H9 (cell line): ENCODE results near the gene ENGASE. TPM values are rescaled to one million over a fixed set of nuclear protein-coding genes. Genes with fewer than 3 reads are reported as not detected.

Experiments used
- DNase-seq: peaks from one replicate; pipeline ENCODE4 v3.0.0-alpha.2; 2017
- H2AFZ ChIP-seq: one replicate; pipeline ENCODE4 v1.6.1; 2013; ENCODE audit warnings: mild to moderate bottlenecking, low read length, control low read depth, moderate library complexity
- H2AK5ac ChIP-seq: 2 replicates; pipeline ENCODE4 v1.6.1; 2013; ENCODE audit warnings: low read length, control low read depth, mixed read lengths; ENCODE audit not compliant: insufficient read length
- H2BK120ac ChIP-seq: one replicate; pipeline ENCODE4 v1.6.1; 2013; ENCODE audit warnings: low read depth, mild to moderate bottlenecking, low read length, control low read depth, inconsistent platforms; ENCODE audit not compliant: poor library complexity, severe bottlenecking
- H2BK12ac ChIP-seq: 2 replicates; pipeline ENCODE4 v1.6.1; 2013; ENCODE audit warnings: low read length, control low read depth, mixed read lengths, low read depth; ENCODE audit not compliant: insufficient read length
- H2BK15ac ChIP-seq: 2 replicates; pipeline ENCODE4 v1.6.1; 2013; ENCODE audit warnings: low read depth, low read length, control low read depth
- H2BK20ac ChIP-seq: one replicate; pipeline ENCODE4 v1.6.1; 2013; ENCODE audit warnings: low read depth, mild to moderate bottlenecking, low read length, control low read depth, inconsistent platforms; ENCODE audit not compliant: poor library complexity, severe bottlenecking
- H2BK5ac ChIP-seq: 2 replicates; pipeline ENCODE4 v1.6.1; 2013; ENCODE audit warnings: low read length, control low read depth, mixed read lengths; ENCODE audit not compliant: insufficient read length
- H3K14ac ChIP-seq: 2 replicates; pipeline ENCODE4 v1.6.1; 2013; ENCODE audit warnings: low read length, control low read depth; ENCODE audit not compliant: insufficient read depth
- H3K18ac ChIP-seq: 2 replicates; pipeline ENCODE4 v1.6.1; 2013; ENCODE audit warnings: low read depth, mild to moderate bottlenecking, mixed read lengths, low read length, control low read depth; ENCODE audit not compliant: insufficient read length
- H3K23ac ChIP-seq: 2 replicates; pipeline ENCODE4 v1.6.1; 2013; ENCODE audit warnings: low read length, control low read depth, mixed read lengths, low read depth; ENCODE audit not compliant: insufficient read length
- H3K23me2 ChIP-seq: 2 replicates; pipeline ENCODE4 v1.6.1; 2013; ENCODE audit warnings: low read depth, mild to moderate bottlenecking, mixed read lengths, low read length, control low read depth; ENCODE audit not compliant: insufficient read length, poor library complexity, severe bottlenecking
- H3K27ac ChIP-seq: 2 replicates; pipeline ENCODE4 v1.5.1; 2013; ENCODE audit warnings: low read length, control low read depth, mixed read lengths, low read depth; ENCODE audit not compliant: insufficient read length
- H3K27me3 ChIP-seq: 2 replicates; pipeline ENCODE4 v1.6.1; 2013; ENCODE audit warnings: low read length, control low read depth, inconsistent platforms; ENCODE audit not compliant: insufficient read depth
- H3K4ac ChIP-seq: 2 replicates; pipeline ENCODE4 v1.6.1; 2013; ENCODE audit warnings: low read depth, mild to moderate bottlenecking, control low read depth, inconsistent platforms, low read length, moderate library complexity
- H3K4me1 ChIP-seq: 2 replicates; pipeline ENCODE4 v1.6.1; 2013; ENCODE audit warnings: low read length, control low read depth, inconsistent platforms; ENCODE audit not compliant: insufficient read depth
- H3K4me2 ChIP-seq: 2 replicates; pipeline ENCODE4 v1.6.1; 2013; ENCODE audit warnings: low read length, control low read depth, mixed read lengths; ENCODE audit not compliant: insufficient read length, insufficient read depth
- H3K56ac ChIP-seq: 2 replicates; pipeline ENCODE4 v1.6.1; 2013; ENCODE audit warnings: low read depth, mild to moderate bottlenecking, mixed read lengths, low read length, control low read depth; ENCODE audit not compliant: insufficient read length
- H3K79me1 ChIP-seq: 2 replicates; pipeline ENCODE4 v1.6.1; 2013; ENCODE audit warnings: low read depth, mild to moderate bottlenecking, moderate library complexity, low read length, control low read depth, inconsistent platforms; ENCODE audit not compliant: insufficient read depth, poor library complexity, severe bottlenecking
- H3K79me2 ChIP-seq: 2 replicates; pipeline ENCODE4 v1.6.1; 2013; ENCODE audit warnings: low read length, control low read depth, inconsistent platforms; ENCODE audit not compliant: insufficient read depth
- H3K9ac ChIP-seq: 2 replicates; pipeline ENCODE4 v1.6.1; 2013; ENCODE audit warnings: low read length, control low read depth, mixed read lengths; ENCODE audit not compliant: insufficient read length; ENCODE audit errors: extremely low read depth
- H3K9me3 ChIP-seq: one replicate; pipeline ENCODE4 v1.6.1; 2013; ENCODE audit warnings: low read depth, low read length, inconsistent platforms; ENCODE audit not compliant: control insufficient read depth
- H3T11ph ChIP-seq: one replicate; pipeline ENCODE4 v1.6.1; 2013; ENCODE audit warnings: mild to moderate bottlenecking, low read length, control low read depth, inconsistent platforms
- H4K20me1 ChIP-seq: one replicate; pipeline ENCODE4 v1.6.1; 2013; ENCODE audit not compliant: control insufficient read depth, insufficient read length, insufficient read depth
- H4K5ac ChIP-seq: 2 replicates; pipeline ENCODE4 v1.6.1; 2013; ENCODE audit warnings: low read depth, mild to moderate bottlenecking, mixed read lengths, low read length, control low read depth; ENCODE audit not compliant: insufficient read length
- H4K8ac ChIP-seq: replicated peaks from 2 replicates; pipeline ENCODE4 v1.6.1; 2013; ENCODE audit warnings: low read length, control low read depth, mixed read lengths, low read depth; ENCODE audit not compliant: insufficient read length
- H4K91ac ChIP-seq: 2 replicates; pipeline ENCODE4 v1.6.1; 2013; ENCODE audit warnings: low read depth, mild to moderate bottlenecking, moderate library complexity, mixed read lengths, low read length, control low read depth; ENCODE audit not compliant: insufficient read length
- H3K27ac Mint-ChIP-seq, 3 experiments: 2 replicates in 2 of 3; 3 replicates in 1 of 3; pipeline ENCODE4 v1.8.0; 2020 to 2021; ENCODE audit warnings: mixed read lengths in 3 of 3, mild to moderate bottlenecking in 1 of 3, moderate library complexity in 1 of 3
- H3K27me3 Mint-ChIP-seq: 2 replicates; pipeline ENCODE4 v1.8.0; 2021; ENCODE audit warnings: low read depth, mild to moderate bottlenecking, moderate library complexity, mixed read lengths
- H3K36me3 Mint-ChIP-seq, 3 experiments: 2 replicates in 2 of 3; 3 replicates in 1 of 3; pipeline ENCODE4 v1.8.0; 2020 to 2021; ENCODE audit warnings: low read depth in 3 of 3, mixed read lengths in 3 of 3; ENCODE audit not compliant: insufficient read depth in 1 of 3
- H3K4me1 Mint-ChIP-seq, 2 experiments: 2 replicates each; pipeline ENCODE4 v1.8.0; 2020; ENCODE audit warnings: mixed read lengths in 2 of 2
- H3K4me3 Mint-ChIP-seq, 2 experiments: 2 replicates in 1 of 2; 3 replicates in 1 of 2; pipeline ENCODE4 v1.8.0; 2020 to 2021; ENCODE audit warnings: mild to moderate bottlenecking in 2 of 2, mixed read lengths in 2 of 2, moderate library complexity in 1 of 2
- H3K9me3 Mint-ChIP-seq, 2 experiments: 2 replicates in 1 of 2; 3 replicates in 1 of 2; pipeline ENCODE4 v1.8.0; 2020; ENCODE audit warnings: mild to moderate bottlenecking in 2 of 2, mixed read lengths in 2 of 2, moderate library complexity in 1 of 2
- WGBS: extraction: QIAGEN DNeasy Blood & Tissue Kit; methylation state at CpG from one replicate; pipeline ENCODE4 v1.1.7; 2013; ENCODE audit warnings: missing lambda C conversion rate, low lambda C conversion rate, mixed read lengths; ENCODE audit not compliant: insufficient read length; ENCODE audit errors: extremely low coverage; 5-methylcytosine and 5-hydroxymethylcytosine counted together
- total RNA-seq: library from RNA; stranded (reverse); gene quantifications from 2 replicates; pipeline ENCODE4 v1.2.1, GENCODE V29; 2021
- TF ChIP-seq, protein P1 (sequence below): fragments of 200-600 bp; sonication (generic); conservative IDR thresholded peaks from 3 replicates; pipeline ENCODE4 v1.8.0; 2021; ENCODE audit warnings: antibody characterized with exemption, mild to moderate bottlenecking

ENGASE gene
- total RNA-seq, 1 experiment from 2014 or later = 20.6 TPM

DNA sequence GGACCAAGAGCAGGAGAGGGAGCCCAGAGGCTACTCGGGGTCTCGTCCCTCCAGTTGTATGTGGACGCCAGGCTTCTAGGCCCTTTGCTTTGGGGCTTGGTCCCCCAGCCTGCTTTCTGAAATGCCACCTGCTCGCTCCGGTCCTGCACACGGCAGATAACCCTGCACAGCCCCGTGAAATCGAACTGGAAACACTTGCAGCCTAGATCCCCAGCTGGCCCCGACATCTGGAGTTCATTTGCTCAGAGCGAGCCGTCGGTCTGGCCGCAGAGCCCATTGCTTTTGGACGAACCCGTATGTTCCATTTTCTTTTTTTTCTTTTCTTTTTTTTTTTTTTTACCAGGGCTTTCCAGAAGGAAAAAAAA is 27.7 kb upstream of the ENGASE start:
- Histone ChIP-seq H4K20me1 (peaks cover 2% of the 10 kb centered on the region), H3K27ac (no peak overlapping the region), H3K4me2 (no peak overlapping the region), H3K4me1 (no peaks in the 10 kb centered on the region), H4K91ac (no peak overlapping the region), H3K4ac (no peak overlapping the region), H3T11ph (no peak overlapping the region), H3K56ac (no peak overlapping the region), H4K8ac (no peak overlapping the region), H3K9me3 (no peaks in the 10 kb centered on the region), H3K27me3 (no peaks in the 10 kb centered on the region), H3K23me2 (no peaks in the 10 kb centered on the region), H2BK120ac (no peak overlapping the region), H3K23ac (no peak overlapping the region), H3K14ac (no peak overlapping the region), H3K18ac (no peak overlapping the region), H2BK20ac (no peak overlapping the region), H3K79me2 (no peaks in the 10 kb centered on the region), H3K9ac (no peak overlapping the region), H2BK15ac (no peak overlapping the region), H2AK5ac (no peak overlapping the region), H3K79me1 (no peaks in the 10 kb centered on the region), H4K5ac (no peak overlapping the region), H2AFZ (no peak overlapping the region), H2BK5ac (no peak overlapping the region), H2BK12ac (no peak overlapping the region)
- no peak overlapping the region for H3K27ac Mint-ChIP-seq
- no peak overlapping the region for H3K4me3 Mint-ChIP-seq
- no peak for DNase-seq
- H3K36me3 Mint-ChIP-seq = peaks cover 0 to 3% (median 0%) of the 10 kb centered on the region in 3 experiments; a peak in 1 of 7 replicates
- WGBS = no CpG with 5 or more reads among the region's 15 CpGs
- peaks cover 78% of the 10 kb centered on the region for H3K27me3 Mint-ChIP-seq
- H3K9me3 Mint-ChIP-seq = peaks cover 11 to 13% of the 10 kb centered on the region in 2 experiments
- peaks cover 0 to 14% of the 10 kb centered on the region in 2 experiments; a peak in 2 of 4 replicates for H3K4me1 Mint-ChIP-seq
- TF ChIP-seq, protein P1, sequence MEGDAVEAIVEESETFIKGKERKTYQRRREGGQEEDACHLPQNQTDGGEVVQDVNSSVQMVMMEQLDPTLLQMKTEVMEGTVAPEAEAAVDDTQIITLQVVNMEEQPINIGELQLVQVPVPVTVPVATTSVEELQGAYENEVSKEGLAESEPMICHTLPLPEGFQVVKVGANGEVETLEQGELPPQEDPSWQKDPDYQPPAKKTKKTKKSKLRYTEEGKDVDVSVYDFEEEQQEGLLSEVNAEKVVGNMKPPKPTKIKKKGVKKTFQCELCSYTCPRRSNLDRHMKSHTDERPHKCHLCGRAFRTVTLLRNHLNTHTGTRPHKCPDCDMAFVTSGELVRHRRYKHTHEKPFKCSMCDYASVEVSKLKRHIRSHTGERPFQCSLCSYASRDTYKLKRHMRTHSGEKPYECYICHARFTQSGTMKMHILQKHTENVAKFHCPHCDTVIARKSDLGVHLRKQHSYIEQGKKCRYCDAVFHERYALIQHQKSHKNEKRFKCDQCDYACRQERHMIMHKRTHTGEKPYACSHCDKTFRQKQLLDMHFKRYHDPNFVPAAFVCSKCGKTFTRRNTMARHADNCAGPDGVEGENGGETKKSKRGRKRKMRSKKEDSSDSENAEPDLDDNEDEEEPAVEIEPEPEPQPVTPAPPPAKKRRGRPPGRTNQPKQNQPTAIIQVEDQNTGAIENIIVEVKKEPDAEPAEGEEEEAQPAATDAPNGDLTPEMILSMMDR = no peak
